ENCODE data around the gene EPN2. TPM values are rescaled to one million over a fixed set of nuclear protein-coding genes. Genes with fewer than 3 reads are reported as not detected.

Gene EPN2
- total RNA-seq, 2 donors from 2014 or later, result 8.4 to 13.4 TPM

DNA sequence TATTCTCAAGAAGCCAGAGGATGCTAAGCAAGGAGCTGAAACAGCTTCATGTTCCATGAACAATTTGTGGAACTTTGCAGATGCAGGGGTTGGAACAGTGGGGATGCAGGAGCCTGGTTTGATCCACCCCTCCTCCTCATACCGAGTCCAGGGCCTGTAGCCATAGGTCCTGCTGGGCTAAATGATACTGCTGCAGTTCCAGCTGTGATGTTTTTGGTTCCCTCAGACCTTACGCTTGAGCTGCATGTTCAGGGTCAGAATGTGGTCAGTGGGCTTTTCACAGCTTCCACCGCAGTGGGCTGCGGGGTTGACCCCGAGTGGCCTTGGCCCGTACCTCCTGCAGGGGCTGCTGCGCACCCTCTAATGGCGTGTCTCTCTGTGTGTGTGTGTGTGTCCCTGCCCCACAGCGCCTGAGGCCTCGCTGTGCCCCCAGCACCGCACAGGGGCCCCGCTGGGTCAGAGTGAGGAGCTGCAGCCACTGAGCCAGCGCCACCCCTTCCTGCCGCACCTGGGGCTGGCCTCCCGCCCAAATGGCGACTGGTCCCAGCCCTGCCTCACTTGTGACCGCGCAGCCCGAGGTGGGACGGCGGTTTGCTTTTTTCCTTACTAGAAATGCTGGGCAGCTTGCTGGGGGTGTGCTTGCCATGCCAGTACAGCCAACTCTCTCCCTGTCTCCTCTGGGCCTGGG is 48.2 kb downstream of the EPN2 start:
- no peaks in the 10 kb centered on the region for H3K27me3 Mint-ChIP-seq
- no peak for ATAC-seq (replicated peaks)
- no peaks in the 10 kb centered on the region for H3K36me3 Mint-ChIP-seq (ENCODE audit: low read depth)
- H3K4me1 Mint-ChIP-seq, result peaks cover 19% of the 10 kb centered on the region
- no peak overlapping the region for H3K27ac Mint-ChIP-seq
- H3K4me3 Mint-ChIP-seq, result peak overlapping the region; percentile 77
- no peaks in the 10 kb centered on the region for H3K9me3 Mint-ChIP-seq

DNA sequence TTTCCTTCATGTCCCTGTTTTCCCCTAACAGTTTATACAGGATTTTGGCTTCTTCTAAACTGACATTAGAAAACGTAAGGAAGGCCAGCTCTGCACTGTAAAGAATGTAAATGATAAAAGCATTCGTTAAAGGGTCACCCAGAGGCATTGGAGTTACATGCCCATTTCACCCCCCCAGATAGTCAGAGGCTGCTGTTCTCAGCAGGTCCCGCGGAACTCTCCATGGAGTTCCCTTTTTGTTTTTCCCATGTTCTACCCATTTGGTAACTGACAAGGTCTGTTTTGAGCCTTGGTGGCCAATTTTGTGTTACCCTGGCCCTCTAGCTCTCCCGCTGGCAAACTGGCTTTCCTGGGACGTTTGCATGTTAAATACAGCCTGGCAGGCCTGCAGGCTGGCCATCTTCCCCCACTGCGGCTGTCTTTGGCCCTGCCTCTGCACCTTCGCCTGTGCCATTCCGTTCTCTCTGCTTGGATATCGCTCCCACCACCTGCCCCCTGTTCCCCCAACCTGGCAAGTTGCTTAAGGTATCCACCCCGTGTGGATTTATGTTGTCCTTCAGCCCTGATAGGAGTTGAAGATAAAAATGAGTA is 49.7 kb downstream of the EPN2 start:
- Mint-ChIP-seq H3K4me3 (no peak overlapping the region), H3K4me1 (peaks cover 19% of the 10 kb centered on the region), H3K27me3 (no peaks in the 10 kb centered on the region), H3K9me3 (no peaks in the 10 kb centered on the region), H3K27ac (no peak overlapping the region), H3K36me3 (ENCODE audit: low read depth) (no peaks in the 10 kb centered on the region)
- ATAC-seq (replicated peaks), result no peak

DNA sequence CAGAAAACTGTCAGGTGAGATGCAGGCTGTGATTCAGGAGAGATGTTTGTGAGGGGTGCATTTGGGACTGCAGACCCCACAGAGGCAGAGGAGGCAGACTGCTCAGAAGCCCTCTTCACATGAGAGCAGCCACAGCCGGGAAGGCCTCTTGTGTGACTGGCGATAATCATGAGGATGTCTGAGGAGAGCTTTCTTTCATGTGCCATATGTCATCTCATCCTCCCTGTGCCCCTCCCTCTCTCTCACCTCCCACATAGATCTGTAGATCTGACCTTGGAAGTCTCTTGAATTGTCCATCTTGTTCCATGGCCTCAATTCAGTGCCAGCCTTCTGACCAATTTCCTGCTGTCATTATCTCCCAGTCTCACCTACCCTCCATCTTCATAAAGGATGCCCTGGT is 50.5 kb downstream of the EPN2 start:
- Mint-ChIP-seq H3K36me3 (ENCODE audit: low read depth) (no peaks in the 10 kb centered on the region), H3K27me3 (peaks cover 3% of the 10 kb centered on the region), H3K4me3 (no peak overlapping the region), H3K4me1 (peaks cover 19% of the 10 kb centered on the region), H3K27ac (no peak overlapping the region), H3K9me3 (no peaks in the 10 kb centered on the region)
- ATAC-seq (replicated peaks), result no peak

DNA sequence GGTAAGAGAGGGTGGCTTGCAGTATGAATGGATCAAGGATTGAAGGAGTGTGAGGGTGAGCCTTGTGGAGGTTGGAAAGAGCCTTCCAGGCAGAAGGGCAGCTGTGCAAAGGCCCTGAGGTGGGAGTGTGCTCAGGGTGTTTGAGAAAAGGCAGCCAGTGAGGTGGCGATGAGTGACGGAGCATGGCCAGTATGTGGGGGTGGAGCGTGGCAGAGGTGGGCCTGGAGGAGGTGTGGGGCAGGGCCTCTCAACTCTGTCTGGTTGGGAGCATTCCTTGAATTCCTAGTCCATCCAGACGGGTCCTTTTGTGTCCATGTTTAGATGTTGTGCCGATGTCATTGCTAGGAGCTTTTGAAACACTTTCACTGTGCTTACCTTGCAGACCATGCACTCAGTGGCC is 51.3 kb downstream of the EPN2 start:
- Mint-ChIP-seq H3K27me3 (peaks cover 3% of the 10 kb centered on the region), H3K4me1 (peaks cover 13% of the 10 kb centered on the region), H3K4me3 (no peak overlapping the region), H3K27ac (no peak overlapping the region), H3K9me3 (no peaks in the 10 kb centered on the region), H3K36me3 (ENCODE audit: low read depth) (no peaks in the 10 kb centered on the region)
- no peak for ATAC-seq (replicated peaks)

DNA sequence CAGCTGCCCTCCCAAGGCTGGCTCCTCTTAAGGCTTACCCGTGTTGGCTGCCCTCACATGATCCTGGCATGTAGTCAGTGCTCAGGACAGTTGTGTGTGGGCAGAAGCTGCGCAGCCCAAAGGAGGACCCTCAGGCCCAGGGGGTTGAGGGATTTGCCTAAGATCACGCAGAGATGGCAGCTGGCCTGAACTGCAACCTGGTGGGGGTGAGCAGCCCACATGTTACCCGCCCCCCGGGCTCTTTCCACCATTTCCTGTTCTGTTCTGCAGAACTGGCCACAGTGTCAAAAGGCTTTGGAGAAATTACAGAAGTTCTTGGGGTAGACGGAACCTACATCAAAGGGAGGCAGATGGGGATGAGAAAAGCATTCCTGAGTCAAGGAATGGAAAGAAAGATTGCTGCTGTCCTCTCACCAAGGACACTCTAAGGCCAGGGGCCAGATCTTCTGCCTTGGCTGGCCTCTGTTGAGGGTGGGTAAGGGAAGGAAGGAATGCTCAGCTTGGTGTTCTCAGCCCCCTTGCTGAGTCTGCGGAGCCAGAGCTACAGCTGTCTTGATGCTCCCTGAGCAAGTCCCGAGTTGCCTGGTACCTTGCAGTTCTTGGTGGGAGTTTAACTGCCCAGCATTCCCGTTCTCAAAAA is 53.0 kb downstream of the EPN2 start:
- Mint-ChIP-seq H3K36me3 (ENCODE audit: low read depth) (no peaks in the 10 kb centered on the region), H3K27me3 (peaks cover 3% of the 10 kb centered on the region), H3K4me1 (no peaks in the 10 kb centered on the region), H3K27ac (no peak overlapping the region), H3K9me3 (no peaks in the 10 kb centered on the region), H3K4me3 (no peak overlapping the region)
- no peak for ATAC-seq (replicated peaks)

DNA sequence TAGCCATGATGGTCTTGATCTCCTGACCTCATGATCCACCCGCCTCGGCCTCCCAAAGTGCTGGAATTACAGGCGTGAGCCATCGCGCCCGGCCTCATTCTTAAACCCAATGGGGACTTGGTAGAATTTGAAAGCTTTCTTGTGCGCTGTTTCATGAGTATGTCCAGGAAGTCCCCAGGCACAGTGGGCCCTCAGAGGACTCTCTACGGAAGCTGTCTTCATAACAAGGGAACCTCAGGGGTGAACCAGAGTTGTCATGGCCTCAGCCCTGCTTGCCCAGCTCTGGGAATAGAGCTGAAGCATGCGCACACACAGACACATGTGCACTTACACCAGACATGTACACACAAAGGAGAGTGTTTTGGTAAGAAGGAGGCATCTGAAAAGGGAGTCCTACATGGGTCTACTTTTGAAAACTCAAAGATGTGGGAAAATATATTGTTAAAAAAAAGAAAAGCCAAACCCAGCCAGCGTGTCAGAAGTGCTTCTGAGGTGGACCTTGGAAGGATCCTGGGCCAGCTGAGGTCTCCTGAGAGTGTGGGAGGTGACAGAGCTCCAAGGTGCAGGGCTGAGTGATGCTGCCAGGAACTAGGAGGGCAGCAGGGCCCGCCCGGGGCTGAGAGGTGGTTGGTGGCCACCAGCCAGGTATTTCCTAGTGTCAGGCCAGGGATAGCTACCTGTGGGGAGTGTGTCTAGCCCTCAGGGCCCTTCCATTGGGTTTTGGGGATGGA is 54.6 kb downstream of the EPN2 start:
- no peak for ATAC-seq (replicated peaks)
- Mint-ChIP-seq H3K4me1 (no peaks in the 10 kb centered on the region), H3K27ac (no peak overlapping the region), H3K36me3 (ENCODE audit: low read depth) (no peaks in the 10 kb centered on the region), H3K27me3 (peaks cover 3% of the 10 kb centered on the region), H3K4me3 (no peak overlapping the region), H3K9me3 (no peaks in the 10 kb centered on the region)

DNA sequence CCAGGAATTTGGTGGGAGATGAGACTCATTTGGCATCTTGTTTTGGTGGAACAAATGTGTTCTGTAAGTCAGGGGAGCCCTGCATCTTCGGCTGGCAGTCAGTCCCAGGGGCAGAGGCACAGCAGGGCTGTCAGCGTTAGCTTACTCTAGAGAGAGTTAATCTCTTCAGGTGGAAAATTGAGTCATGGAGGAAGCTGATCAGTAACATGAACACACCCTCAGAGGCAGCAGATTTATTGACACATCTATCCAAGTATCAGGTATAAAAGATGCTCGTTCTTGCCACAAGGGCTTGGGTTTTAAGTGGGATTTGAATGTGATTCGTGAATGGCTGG is 55.2 kb downstream of the EPN2 start:
- Mint-ChIP-seq H3K36me3 (ENCODE audit: low read depth) (no peaks in the 10 kb centered on the region), H3K9me3 (no peaks in the 10 kb centered on the region)
- no peak for ATAC-seq (replicated peaks)

DNA sequence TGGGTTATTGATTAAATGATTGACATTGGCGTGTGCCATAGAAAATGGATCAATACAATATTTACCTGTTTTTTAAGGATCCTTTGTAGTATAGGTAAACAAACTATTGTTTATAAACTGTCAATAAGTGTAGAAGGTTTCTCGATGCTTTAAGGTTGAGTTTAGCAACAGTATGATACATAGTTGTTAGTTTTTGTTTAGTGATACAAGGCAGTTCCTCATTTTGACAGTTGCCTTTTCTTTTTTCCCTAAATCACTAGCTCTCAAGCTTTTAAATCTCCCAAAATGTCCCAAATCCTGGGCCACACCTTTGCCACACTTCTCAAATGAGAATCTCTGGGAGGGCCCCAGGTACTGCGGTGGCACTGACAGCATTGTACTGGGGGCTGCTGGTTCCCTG is 57.3 kb downstream of the EPN2 start:
- no peak overlapping the region for H3K27ac Mint-ChIP-seq
- no peaks in the 10 kb centered on the region for H3K9me3 Mint-ChIP-seq
- peaks cover 3% of the 10 kb centered on the region for H3K27me3 Mint-ChIP-seq
- H3K4me1 Mint-ChIP-seq, result no peaks in the 10 kb centered on the region
- no peaks in the 10 kb centered on the region for H3K36me3 Mint-ChIP-seq (ENCODE audit: low read depth)
- H3K4me3 Mint-ChIP-seq, result no peak overlapping the region
- ATAC-seq (replicated peaks), result no peak

More for the DNA sequence above, 55.2 kb downstream of the EPN2 start:
- Mint-ChIP-seq H3K4me1 (no peaks in the 10 kb centered on the region), H3K4me3 (no peak overlapping the region), H3K27me3 (peaks cover 3% of the 10 kb centered on the region), H3K27ac (no peak overlapping the region)

DNA sequence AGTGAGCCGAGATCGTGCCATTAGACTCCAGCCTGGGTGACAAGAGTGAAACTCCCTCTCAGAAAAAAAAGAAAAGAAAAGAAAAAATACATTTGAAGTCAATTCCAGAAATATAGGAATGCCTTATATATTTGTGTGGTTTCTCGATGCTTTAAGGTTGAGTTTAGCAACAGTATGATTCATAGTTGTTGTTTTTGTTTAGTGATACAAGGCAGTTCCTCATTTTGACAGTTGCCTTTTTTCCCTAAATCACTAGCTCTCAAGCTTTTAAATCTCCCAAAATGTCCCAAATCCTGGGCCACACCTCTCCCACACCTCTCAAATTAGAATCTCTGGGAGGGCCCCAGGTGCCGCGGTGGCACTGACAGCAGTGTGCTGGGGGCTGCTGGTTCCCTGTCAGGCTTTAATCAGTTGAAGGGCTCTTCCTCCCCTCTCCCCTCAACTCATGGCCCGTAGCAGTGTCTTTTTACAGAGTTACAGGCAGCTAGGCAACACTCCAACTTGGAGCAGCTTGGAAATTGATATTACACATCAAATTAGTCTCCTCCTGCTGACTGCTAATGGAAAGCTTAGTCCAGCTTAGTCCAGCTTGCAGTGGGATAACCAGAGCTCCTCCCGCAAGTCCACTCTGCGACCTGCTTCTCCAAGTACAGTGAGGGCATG is 58.4 kb downstream of the EPN2 start:
- ATAC-seq (replicated peaks), result no peak
- H3K27me3 Mint-ChIP-seq, result peaks cover 3% of the 10 kb centered on the region

DNA sequence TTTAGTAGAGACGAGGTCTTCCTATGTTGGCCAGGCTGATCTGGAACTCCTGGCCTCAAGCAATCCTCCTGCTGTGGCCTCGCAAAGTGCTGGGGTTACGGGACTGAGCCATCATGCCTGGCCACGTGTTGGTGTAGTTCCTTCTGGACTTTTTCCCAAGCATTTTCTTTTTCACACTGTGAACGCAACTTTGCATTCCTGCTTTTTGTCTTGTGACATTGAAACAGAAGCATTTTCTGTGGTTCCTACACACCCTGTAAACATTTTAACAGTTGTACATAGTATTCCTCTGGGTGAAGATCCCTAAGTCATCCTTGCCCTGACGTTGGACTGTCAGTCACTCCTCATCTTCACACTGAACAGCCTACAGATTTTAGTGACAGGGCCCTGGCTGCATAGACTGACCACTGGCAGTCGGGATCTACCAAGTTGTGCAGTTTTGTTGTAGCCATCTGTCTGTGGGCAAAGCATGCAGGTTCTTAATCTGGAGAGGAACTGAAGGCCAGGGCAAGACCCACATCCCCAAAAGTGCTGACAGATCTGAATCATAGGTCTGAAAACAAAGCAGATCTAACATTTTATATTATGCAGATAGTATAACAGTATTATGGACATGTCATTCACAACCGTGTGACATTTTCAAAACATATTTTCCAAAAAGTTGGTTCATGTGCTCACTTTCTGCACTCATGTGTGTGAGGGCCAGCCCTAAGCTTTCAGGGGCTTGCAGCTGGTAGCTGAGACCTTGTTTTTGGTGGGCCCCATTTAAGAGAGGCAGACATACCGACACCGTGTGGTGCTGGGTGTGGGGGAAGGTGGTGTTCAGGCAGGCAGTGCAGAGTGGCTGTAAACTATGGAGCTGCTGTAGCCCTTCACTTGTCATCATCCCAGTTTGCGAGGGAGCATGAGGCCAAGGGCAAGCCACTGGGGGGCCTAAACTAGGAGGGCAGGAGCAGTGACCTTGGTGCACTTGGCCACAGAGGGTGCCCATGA is 59.9 kb downstream of the EPN2 start:
- ATAC-seq (replicated peaks), result no peak
- Mint-ChIP-seq H3K4me3 (no peak overlapping the region), H3K27me3 (peaks cover 3% of the 10 kb centered on the region), H3K27ac (no peak overlapping the region), H3K36me3 (ENCODE audit: low read depth) (no peaks in the 10 kb centered on the region), H3K9me3 (no peaks in the 10 kb centered on the region), H3K4me1 (no peaks in the 10 kb centered on the region)

More for the DNA sequence above, 58.4 kb downstream of the EPN2 start:
- Mint-ChIP-seq H3K4me3 (no peak overlapping the region), H3K27ac (no peak overlapping the region), H3K9me3 (no peaks in the 10 kb centered on the region), H3K36me3 (ENCODE audit: low read depth) (no peaks in the 10 kb centered on the region), H3K4me1 (no peaks in the 10 kb centered on the region)

DNA sequence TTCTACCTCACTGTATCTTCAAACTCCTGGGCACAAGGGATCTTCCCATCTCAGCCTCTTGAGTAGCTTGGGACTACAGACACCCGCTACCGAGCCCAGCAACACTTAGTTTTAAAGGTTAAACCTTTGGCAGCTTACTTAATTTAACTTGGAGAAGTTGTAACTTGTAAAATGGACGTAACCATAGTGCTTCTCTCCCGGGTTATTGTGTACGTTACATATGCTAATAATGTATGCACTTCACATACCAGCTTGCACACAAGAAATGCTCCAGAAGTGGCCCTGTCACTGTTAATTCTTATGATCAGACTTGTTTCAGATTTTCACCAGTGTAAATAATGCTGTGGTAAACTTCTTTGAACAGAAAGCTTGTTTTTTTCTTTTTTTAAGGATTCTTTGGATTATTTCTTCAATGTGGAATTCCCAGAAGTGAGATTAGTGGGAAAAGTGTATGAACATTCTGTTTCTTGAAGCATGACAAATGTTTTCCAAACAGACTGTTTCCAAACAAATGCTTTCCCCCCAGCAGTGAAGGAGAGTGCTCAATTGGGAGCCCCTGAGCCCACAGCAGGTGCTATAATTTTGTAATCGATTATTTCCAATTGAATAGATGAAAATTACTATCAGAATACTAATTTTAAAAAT is 61.5 kb downstream of the EPN2 start:
- Mint-ChIP-seq H3K27ac (no peak overlapping the region), H3K27me3 (no peaks in the 10 kb centered on the region), H3K36me3 (ENCODE audit: low read depth) (no peaks in the 10 kb centered on the region), H3K4me1 (no peaks in the 10 kb centered on the region), H3K4me3 (no peak overlapping the region), H3K9me3 (no peaks in the 10 kb centered on the region)
- no peak for ATAC-seq (replicated peaks)

DNA sequence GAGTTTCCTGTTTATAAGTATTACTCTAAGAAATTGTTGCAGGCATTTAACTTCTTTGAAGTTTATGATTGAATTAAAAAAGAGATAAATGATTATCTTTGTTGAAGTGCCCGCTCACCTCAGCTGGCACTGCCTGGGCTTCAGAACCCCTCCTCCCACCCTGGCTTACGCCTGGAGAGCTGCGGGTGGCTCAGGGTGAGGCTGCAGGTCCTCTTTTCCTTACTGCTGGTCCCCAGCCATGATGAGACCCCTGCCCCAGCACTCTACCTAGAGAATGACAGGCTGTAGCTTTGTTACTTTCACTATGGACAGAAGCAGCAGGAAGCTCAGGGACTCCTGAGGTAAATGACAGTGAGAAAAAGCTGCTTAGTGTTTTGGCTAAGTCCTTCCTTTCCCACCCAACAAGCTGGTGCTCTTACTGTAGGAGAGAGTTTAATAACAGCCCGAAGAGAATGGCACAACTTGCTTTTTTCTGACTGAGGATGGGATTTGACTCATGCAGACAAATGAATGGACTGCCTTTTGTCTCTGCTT is 62.1 kb downstream of the EPN2 start:
- Mint-ChIP-seq H3K9me3 (no peaks in the 10 kb centered on the region), H3K27me3 (no peaks in the 10 kb centered on the region), H3K4me1 (no peaks in the 10 kb centered on the region), H3K27ac (no peak overlapping the region), H3K36me3 (ENCODE audit: low read depth) (no peaks in the 10 kb centered on the region), H3K4me3 (no peak overlapping the region)
- ATAC-seq (replicated peaks), result no peak

DNA sequence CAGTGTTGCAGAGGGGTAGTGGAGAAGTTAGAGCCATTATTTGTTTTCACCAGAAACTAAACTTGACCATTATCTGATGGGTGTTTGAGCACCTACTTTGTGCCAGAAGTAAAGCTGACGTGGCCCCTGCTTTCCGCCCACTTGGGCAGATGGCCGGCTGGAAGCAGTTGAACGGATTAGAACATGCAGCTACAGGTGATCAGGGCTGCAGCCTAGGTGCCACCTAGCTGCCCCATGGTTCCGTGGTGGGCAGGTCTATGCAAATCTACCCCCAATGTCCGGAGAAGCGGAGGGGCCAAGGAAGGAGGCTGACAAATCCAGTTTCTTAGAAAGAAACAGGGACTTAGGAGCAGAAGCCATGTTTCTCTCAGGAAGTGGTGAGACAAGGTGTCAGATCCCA is 62.7 kb downstream of the EPN2 start:
- no peak overlapping the region for H3K4me3 Mint-ChIP-seq
- no peak for ATAC-seq (replicated peaks)
- H3K9me3 Mint-ChIP-seq, result no peaks in the 10 kb centered on the region
- H3K4me1 Mint-ChIP-seq, result no peaks in the 10 kb centered on the region
- H3K36me3 Mint-ChIP-seq (ENCODE audit: low read depth), result no peaks in the 10 kb centered on the region
- H3K27me3 Mint-ChIP-seq, result no peaks in the 10 kb centered on the region
- H3K27ac Mint-ChIP-seq, result no peak overlapping the region
